Testis (tissue), 2 donors: ENCODE measurements around the gene GARNL3.

Experiments
- POLR2A ChIP-seq: fragments of 450-650 bp; IDR thresholded peaks from one replicate; pipeline ENCODE4 v1.6.1; 2017; ENCODE audit warnings: antibody characterized with exemption, mild to moderate bottlenecking, moderate library complexity
- TF ChIP-seq, protein P1 (sequence below), 3 experiments: fragments of 450-650 bp in 2 of 3; fragments of 200-600 bp in 1 of 3; sonication (generic) in 1 of 3; IDR thresholded peaks; one replicate each; pipeline ENCODE4 v1.5.1; 2016 to 2019; ENCODE audit warnings: antibody characterized with exemption in 3 of 3, mild to moderate bottlenecking in 2 of 3, moderate library complexity in 1 of 3

DNA sequence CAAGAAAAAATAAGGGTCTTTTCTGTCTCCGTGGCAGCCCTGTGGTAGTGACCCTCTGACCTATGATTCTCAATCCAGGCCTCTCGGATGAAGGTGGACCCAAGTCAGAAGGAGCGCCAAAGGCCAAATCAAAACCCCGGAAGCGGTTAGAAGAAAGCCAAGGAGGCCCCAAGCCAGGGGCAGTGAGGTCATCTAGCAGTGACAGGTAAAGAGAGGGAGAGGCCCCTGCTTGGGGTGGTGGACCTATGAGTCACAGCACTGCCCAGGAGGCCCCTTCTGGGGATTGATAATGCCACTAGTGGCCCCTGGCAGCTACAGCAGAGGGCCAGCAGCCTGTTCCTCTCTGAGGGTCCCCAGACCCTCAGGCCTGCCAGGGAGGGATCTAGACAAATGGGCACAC lies 126.0 kb downstream of the GARNL3 start:
- TF ChIP-seq, protein P1, sequence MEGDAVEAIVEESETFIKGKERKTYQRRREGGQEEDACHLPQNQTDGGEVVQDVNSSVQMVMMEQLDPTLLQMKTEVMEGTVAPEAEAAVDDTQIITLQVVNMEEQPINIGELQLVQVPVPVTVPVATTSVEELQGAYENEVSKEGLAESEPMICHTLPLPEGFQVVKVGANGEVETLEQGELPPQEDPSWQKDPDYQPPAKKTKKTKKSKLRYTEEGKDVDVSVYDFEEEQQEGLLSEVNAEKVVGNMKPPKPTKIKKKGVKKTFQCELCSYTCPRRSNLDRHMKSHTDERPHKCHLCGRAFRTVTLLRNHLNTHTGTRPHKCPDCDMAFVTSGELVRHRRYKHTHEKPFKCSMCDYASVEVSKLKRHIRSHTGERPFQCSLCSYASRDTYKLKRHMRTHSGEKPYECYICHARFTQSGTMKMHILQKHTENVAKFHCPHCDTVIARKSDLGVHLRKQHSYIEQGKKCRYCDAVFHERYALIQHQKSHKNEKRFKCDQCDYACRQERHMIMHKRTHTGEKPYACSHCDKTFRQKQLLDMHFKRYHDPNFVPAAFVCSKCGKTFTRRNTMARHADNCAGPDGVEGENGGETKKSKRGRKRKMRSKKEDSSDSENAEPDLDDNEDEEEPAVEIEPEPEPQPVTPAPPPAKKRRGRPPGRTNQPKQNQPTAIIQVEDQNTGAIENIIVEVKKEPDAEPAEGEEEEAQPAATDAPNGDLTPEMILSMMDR (IDR thresholded peaks at IDR 0.05) = no peak
- TF ChIP-seq POLR2A = no peak
